Right lobe of liver (tissue), 4 donors: Measurements from ENCODE around the gene MYOF.

ENCODE experiments used
- POLR2A ChIP-seq: fragments of 450-650 bp; IDR thresholded peaks from one replicate; pipeline ENCODE4 v1.6.1; 2017; ENCODE audit warnings: antibody characterized with exemption, mild to moderate bottlenecking
- TF ChIP-seq, protein P1 (sequence below), 4 donors: fragments of 200-600 bp in 3 of 4; fragments of 450-650 bp in 1 of 4; IDR thresholded peaks; one replicate each; pipeline versions ENCODE4 v1.5.1 to v1.8.0; 2016 to 2022; ENCODE audit warnings: antibody characterized with exemption in 4 of 4, mild to moderate bottlenecking in 2 of 4
- donor health status: DM: no; HTN: no; CAD: no.
- donor health status: DM: no; HTN: no; CAD: no.
- donor health status: DM: no; HTN: yes; CAD: no.

DNA sequence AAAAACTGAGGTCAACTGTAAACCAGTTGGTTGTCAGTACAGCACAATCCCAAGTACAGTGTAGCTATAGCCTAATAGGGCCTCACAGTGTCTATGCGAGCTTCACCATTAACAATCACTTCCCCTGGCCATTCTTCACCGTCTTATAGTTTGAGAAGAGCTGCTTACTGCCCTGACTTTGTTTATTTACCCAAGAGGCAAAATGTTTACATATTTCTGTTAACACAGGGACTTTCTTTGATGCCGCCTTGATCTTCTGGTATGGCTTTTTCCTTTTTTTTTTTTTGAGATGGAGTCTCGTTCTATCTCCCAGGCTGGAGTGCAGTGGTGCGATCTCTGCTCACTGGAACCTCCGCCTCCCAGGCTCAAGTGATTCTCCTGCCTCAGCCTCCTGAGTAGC lies 3.3 kb downstream of the MYOF start:
- TF ChIP-seq POLR2A = no peak
- TF ChIP-seq, protein P1, sequence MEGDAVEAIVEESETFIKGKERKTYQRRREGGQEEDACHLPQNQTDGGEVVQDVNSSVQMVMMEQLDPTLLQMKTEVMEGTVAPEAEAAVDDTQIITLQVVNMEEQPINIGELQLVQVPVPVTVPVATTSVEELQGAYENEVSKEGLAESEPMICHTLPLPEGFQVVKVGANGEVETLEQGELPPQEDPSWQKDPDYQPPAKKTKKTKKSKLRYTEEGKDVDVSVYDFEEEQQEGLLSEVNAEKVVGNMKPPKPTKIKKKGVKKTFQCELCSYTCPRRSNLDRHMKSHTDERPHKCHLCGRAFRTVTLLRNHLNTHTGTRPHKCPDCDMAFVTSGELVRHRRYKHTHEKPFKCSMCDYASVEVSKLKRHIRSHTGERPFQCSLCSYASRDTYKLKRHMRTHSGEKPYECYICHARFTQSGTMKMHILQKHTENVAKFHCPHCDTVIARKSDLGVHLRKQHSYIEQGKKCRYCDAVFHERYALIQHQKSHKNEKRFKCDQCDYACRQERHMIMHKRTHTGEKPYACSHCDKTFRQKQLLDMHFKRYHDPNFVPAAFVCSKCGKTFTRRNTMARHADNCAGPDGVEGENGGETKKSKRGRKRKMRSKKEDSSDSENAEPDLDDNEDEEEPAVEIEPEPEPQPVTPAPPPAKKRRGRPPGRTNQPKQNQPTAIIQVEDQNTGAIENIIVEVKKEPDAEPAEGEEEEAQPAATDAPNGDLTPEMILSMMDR (IDR thresholded peaks at IDR 0.05) = no peak
